IPS DF 4.7 (cell line): ENCODE measurements around the gene FAM216B.
"Not testable (repeated sequence)": the region's sequence is repeated elsewhere in the genome, so short reads cannot be mapped to it uniquely, and the experiment has no call there.

Experiments used
- DNase-seq: peaks from one replicate; pipeline ENCODE4 v3.0.0-alpha.2; 2013; ENCODE audit warnings: low spot score; ENCODE audit errors: extremely low read depth

Gene FAM216B

DNA sequence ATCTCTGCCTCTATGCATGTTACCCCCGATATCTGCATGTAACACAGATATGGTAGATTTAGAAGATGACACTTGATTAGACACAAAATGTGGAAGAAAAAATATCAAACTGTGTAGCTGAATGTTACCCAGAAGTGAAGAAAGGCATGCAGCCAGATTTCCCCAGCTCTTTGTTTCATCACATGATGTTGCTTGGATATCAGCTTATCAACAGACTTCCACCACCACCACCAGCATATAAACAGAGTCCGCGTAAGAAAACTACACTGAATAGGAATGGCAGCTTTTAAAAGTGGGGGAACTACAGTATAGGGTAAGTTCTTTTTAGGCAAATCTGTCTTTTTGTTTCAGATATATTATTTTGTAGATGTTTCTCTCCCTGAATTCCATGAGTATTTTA, at the start of gene FAM216B:
TSS of gene FAM216B (plus strand) at position 233 of the 400 bp plus-strand sequence. CDS start 2,484 bp downstream, outside the sequence.
- no peak for DNase-seq

DNA sequence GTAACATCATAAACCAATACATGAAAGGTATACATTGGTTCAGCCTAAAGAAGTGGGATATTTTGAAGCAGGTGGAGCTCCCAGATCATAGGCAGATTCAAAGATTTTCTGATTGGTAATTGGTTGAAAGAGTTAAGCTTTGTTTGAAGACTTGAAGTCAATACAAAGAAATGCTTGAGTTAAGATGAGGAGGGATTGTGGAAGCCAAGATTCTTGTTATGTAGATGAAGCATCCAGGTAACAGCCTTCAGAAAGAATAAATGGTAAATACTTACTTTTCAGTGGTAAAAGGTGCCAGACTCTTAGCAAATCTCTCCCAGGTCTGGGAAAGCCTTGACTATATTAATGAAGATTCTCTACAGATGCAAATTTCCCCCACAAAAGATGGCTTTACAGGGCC, 49.3 kb upstream of the FAM216B start:
- no peak for DNase-seq

GRCh38 chr13:42733046-42733445, 48.3 kb upstream of the FAM216B start:
- DNase-seq: no peak

DNA sequence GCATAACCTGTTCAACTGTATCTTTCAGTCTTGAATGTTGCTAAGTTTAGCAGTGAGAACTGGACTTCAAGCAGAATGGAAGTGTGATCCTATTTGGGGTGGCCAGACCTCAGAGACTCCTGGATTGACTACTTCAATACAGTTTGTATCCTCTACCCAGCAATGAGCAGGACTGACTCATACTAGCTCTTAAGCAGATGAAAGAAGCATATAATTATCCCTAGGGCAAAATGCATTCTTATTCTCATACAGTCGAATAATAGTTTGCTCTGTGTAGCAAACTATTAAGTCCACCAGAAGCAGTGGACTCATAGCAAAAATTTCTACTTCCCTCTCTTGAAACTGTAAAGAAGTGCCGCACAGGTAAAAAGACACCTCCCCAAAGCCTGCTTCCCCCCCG, 46.4 kb upstream of the FAM216B start:
- no peak for DNase-seq

DNA sequence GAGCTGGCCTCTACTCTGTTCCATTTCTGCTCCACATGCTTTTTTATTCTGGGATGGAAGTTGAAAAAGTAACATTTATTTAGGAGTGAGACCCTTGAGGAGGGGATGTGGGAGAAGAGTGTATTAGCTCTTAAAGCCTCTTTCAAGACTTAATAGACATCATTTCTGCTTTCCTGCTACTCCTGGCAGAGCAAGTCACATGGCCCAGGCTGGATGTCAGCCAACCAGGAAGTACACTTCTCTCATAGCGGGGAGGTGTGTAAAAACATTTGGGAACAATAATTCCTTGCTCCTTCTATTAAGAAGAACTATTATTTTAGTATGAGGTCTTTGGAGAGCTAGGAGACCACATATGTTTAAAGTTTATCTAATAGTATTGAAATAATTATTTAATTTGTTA, 40.6 kb upstream of the FAM216B start:
- no peak for DNase-seq

DNA sequence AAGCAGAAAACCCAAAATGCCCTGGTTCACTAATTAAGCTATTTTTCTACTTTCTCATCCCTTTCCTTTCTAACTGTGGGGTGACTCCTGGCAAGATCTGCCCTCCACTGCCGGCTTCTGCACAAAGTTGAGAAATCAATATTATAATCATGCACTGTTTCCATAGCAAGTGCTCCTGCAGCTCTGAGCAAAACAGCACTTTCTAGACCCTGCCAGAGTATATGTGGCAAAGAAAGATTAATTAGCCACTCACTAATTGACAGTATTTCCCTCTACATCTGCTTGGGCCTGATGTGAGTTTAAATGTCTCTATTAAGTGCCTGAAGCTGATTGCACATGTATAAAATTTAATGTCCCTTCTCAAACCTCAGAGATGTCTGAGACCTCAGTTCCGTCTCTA, 39.5 kb upstream of the FAM216B start:
- no peak for DNase-seq

- no peak for DNase-seq
Measured at GRCh38 chr13:42745655-42746054, 35.7 kb upstream of the FAM216B start.

GRCh38 chr13:42746866-42747265, 34.5 kb upstream of the FAM216B start:
- DNase-seq: no peak

- DNase-seq: no peak
Measured at GRCh38 chr13:42747399-42747873, 33.9 kb upstream of the FAM216B start.

- no peak for DNase-seq
Measured at GRCh38 chr13:42750794-42751193, 30.6 kb upstream of the FAM216B start.

DNA sequence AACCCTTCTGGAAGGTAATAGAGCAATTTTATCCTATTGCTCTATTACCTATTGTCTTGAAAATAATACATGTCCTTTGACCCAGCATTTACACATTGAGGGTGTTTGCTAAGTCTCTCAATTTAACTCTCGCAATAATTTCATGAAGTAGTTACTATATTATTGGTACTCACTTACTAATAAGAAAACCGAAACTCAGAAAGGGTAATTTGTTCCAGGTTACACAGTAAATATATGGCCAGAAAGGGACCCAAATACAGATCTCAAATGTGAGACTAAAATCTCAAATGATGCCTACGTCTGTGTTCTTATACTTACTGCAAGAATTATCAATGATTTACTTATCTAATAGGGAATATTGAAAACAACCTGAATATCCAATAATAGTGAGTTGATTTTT, 29.7 kb upstream of the FAM216B start:
- no peak for DNase-seq

DNA sequence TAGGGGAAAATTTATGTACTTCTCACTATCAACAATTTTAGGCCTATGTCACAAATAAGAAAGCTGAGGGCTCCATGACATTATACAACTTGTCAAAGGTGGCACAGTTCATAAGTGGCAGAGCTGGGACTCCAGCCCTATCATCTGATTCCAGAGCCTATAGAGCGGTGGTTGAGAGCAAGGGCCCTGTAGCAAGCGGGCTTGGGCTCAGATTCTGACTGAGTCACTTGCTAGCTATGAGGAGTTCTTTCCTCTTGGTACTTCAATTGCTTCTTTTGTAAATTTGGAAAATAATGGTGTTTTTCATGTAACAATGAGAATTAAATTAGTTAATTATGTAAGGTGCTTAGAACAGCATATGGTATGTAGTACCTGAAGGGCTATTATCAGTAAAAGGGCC, 28.7 kb upstream of the FAM216B start:
- no peak for DNase-seq

DNA sequence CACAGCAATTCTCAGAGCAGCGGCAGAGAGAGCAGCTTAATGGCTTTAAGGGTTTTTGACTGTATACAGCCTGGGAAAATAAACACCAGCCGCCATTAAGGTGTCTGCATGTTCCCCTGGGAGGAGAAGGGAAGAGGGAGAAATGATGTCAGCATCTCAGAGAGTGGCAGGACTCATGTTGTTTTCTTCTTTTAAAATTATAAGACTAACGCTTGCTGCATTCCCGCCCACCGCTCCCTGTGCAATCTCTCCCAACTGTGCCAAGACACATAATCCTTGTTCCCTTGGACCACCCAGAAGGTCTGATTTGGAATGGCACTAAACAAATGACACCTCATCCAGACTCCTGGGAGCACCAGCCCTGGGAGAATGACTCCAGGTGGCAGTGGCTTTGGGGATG, 27.7 kb upstream of the FAM216B start:
- no peak for DNase-seq

DNA sequence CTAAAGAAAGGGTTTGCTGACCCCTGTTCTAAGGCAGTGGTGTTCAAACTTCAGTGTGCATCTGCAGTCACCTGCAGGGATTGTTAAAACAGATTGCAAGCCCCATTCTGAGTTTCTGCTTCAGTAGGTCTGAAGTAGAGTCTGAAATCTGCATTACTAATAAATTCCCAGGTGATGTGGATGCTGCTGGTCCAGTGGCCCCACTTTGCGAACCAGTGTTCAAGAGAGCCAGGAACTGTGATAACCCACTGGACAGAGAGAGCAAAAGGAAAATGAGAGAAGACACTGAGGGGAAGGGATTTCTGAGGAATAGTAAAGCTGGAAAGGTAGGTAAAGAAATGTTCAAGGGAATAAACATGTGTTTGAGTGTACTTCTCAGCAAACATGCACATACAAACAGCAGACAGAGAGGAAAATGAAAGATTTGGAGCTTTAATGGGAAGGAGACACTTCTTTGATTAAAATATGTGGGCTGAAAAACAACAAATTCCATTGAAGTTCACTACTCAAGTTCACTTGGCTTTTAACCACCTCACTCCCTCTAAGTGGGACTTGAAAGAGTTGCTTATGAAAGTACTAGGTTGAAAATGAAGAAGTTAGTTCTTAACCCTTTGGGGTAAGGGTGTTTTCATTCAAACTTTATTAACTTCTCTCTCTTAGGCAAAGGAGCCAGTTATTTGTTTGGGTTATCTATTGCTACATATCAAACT, 26.4 kb upstream of the FAM216B start:
- DNase-seq: no peak

DNA sequence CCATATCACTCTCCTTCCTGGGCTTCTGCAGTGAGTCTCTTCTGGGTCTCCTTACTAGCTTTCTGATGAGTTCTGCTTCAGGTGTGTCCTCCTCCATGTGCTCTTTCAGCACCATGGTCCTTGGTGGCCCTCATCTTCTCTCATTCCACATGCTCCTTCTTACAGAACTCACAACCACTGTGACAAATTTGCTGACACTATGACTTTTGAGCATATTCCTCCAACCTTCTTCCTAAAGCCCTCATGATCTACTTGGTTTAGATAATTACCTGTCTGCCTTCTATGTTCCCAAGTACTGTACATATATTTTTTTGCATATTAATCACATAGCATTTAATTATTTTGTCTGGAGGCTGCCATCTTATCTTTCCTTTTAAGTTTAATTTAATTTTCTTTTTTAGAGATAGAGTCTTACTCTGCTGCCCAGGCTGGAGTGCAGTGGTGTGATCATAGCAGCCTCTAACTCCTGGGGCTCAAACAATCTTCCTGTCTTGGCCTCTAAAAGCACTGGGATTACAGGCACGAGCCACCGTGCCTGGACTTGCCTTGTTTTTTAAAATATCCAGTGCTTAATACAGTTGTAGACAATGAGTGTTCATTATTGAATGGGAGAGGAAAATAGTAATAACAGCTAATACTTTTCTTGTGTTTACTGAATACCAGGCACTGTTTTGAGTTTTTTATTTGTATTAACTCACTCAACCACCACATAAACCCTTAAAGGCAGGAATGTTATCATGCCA, 23.5 kb upstream of the FAM216B start:
- DNase-seq: no peak

DNA sequence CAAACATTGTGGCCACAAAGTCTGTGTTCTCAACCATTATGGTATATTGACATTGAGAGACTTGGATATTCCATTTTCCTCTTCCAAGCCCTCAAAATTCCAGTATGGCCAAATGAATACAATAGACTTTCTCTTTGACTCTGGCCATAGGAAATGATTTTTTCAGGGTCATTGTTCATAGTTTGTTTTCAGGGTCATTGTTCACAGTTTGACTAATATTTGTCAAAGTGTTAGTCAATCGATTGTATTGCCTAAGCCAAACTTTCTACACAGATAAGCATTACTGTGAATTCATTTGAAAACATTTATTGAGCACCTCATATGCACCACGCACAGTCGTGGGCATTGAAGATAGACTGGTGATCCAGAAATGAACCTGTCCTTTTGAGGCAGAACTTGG, 22.9 kb upstream of the FAM216B start:
- no peak for DNase-seq

DNA sequence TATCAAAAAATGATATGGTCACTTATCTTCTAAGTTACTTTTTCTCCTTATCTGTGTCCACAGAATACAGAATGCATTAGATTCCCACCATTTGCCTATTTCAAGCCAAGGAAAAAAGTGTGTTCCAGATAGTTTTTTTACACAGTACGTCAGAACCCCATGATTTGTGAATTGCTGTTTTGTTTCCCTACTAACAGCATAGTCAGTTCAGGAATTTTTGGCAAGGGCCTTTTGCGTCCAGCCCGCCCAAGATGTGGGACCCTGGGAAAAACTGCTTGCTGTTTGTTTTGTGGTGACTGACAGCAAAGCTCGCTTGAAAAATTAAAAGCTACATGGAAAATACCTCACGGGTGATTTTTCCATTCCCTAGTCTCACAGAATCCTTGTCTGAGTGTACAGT, 20.4 kb upstream of the FAM216B start:
- no peak for DNase-seq

- DNase-seq: no peak
Measured at GRCh38 chr13:42762251-42762650, 19.1 kb upstream of the FAM216B start.

- no peak for DNase-seq
Measured at GRCh38 chr13:42762917-42763316, 18.5 kb upstream of the FAM216B start.

GRCh38 chr13:42766016-42766415, 15.4 kb upstream of the FAM216B start:
- no peak for DNase-seq

GRCh38 chr13:42769650-42770049, 11.7 kb upstream of the FAM216B start:
- DNase-seq: no peak

- not testable (repeated sequence) for DNase-seq
Measured at GRCh38 chr13:42776558-42776957, 4.8 kb upstream of the FAM216B start.

GRCh38 chr13:42777467-42777866, 3.9 kb upstream of the FAM216B start:
- DNase-seq: no peak
